A549 (cell line): ENCODE results near the gene EXOC6. TPM values are rescaled to one million over a fixed set of nuclear protein-coding genes. Genes with fewer than 3 reads are reported as not detected.

ENCODE experiments used
- ATAC-seq, 2 experiments: fragments of 200-7000 bp in 1 of 2; fragments of >200 bp in 1 of 2; cut with Nextera tagmentation in 1 of 2; cut with Tn5 transposase in 1 of 2; 3 replicates each; pipeline versions ENCODE4 v1.8.0 to v1.9.1; 2018 to 2020; ENCODE audit warnings: mild to moderate bottlenecking in 1 of 2, moderate library complexity in 1 of 2
- CTCF ChIA-PET: fragments of 300-600 bp; sonication (Branson Sonifier 250); formaldehyde crosslinking; extraction: SDS; loops from one replicate; lab custom pipeline; 2021; ENCODE audit warnings: antibody characterized with exemption, inconsistent platforms; lab: Yijun Ruan, JAX
- POLR2A ChIA-PET: fragments of 350-600 bp; formaldehyde crosslinking; extraction: SDS; loops from one replicate; lab custom pipeline; 2021; ENCODE audit warnings: antibody characterized with exemption, inconsistent platforms; lab: Yijun Ruan, JAX
- DNase-seq, 2 experiments: peaks; one replicate each; pipeline versions ENCODE4 v3.0.0 to v3.0.0-alpha.2; 2011 to 2016; ENCODE audit warnings: low read depth in 1 of 2, low spot score in 1 of 2
- FAIRE-seq: peaks from 2 replicates; lab custom pipeline; 2011; peaks lifted over from hg19 to GRCh38; lab: Jason Lieb, UNC
- H3K27ac ChIP-seq, 2 experiments: fragments of >200 bp; sonication (Bioruptor Twin); formaldehyde crosslinking; 3 replicates each; pipeline ENCODE4 v1.5.1; 2016 to 2017
- H3K4me1 ChIP-seq: fragments of >200 bp; sonication (Bioruptor Twin); formaldehyde crosslinking; 3 replicates; pipeline ENCODE4 v1.6.1; 2016
- H3K4me2 ChIP-seq: fragments of >200 bp; sonication (Bioruptor Twin); formaldehyde crosslinking; 3 replicates; pipeline ENCODE4 v1.6.1; 2016
- H3K4me3 ChIP-seq: fragments of >200 bp; sonication (Bioruptor Twin); formaldehyde crosslinking; 3 replicates; pipeline ENCODE4 v1.5.1; 2016
- H3K9me3 ChIP-seq: fragments of >200 bp; sonication (Bioruptor Twin); formaldehyde crosslinking; 3 replicates; pipeline ENCODE4 v1.6.1; 2016
- ATOH8 ChIP-seq: fragments of 250-450 bp; sonication (Bioruptor Pico); IDR thresholded peaks from 2 replicates; pipeline ENCODE4 v1.5.0; 2020; ENCODE audit warnings: low read depth, mild to moderate bottlenecking, moderate library complexity
- BHLHE40 ChIP-seq: IDR thresholded peaks from 2 replicates; pipeline ENCODE4 v1.6.1; 2012; ENCODE audit warnings: low read depth, low read length, inconsistent platforms
- CHD2 ChIP-seq: fragments of 150-350 bp; IDR thresholded peaks from 2 replicates; pipeline ENCODE4 v1.6.1; 2014; ENCODE audit warnings: low read length; ENCODE audit not compliant: partially characterized antibody
- E2F6 ChIP-seq: IDR thresholded peaks from 2 replicates; pipeline ENCODE4 v1.6.1; 2012; ENCODE audit warnings: low read depth, borderline replicate concordance
- EHF ChIP-seq: fragments of 250-450 bp; sonication (Bioruptor Pico); IDR thresholded peaks from 2 replicates; pipeline ENCODE4 v1.5.0; 2020; ENCODE audit warnings: mild to moderate bottlenecking
- FOSB ChIP-seq: fragments of 250-450 bp; sonication (Bioruptor Pico); IDR thresholded peaks from 2 replicates; pipeline ENCODE4 v1.5.0; 2020; ENCODE audit warnings: mild to moderate bottlenecking, moderate library complexity
- GATA3 ChIP-seq: IDR thresholded peaks from 2 replicates; pipeline ENCODE4 v1.6.1; 2012; ENCODE audit warnings: borderline replicate concordance
- HEYL ChIP-seq: fragments of 250-450 bp; sonication (Bioruptor Pico); IDR thresholded peaks from 2 replicates; pipeline ENCODE4 v1.8.0; 2021; ENCODE audit warnings: mild to moderate bottlenecking, moderate library complexity
- HOXB5 ChIP-seq: fragments of 250-450 bp; sonication (Bioruptor Pico); IDR thresholded peaks from 2 replicates; pipeline ENCODE4 v1.5.0; 2020; ENCODE audit warnings: mild to moderate bottlenecking, moderate library complexity
- JUN ChIP-seq, 2 experiments: fragments of >200 bp; sonication (Bioruptor Twin); formaldehyde crosslinking; IDR thresholded peaks; 2 replicates in 1 of 2; 3 replicates in 1 of 2; pipeline ENCODE4 v1.6.1; 2016 to 2017
- KDM5A ChIP-seq: fragments of 200-600 bp; sonication (generic); IDR thresholded peaks from 2 replicates; pipeline ENCODE4 v1.6.1; 2016; ENCODE audit warnings: antibody characterized with exemption, mild to moderate bottlenecking
- MAFK ChIP-seq: fragments of 450-650 bp; IDR thresholded peaks from 2 replicates; pipeline ENCODE4 v1.6.1; 2014; ENCODE audit not compliant: partially characterized antibody
- MAX ChIP-seq: IDR thresholded peaks from 2 replicates; pipeline ENCODE4 v1.6.1; 2012
- MAZ ChIP-seq: fragments of 150-350 bp; IDR thresholded peaks from 2 replicates; pipeline ENCODE4 v1.6.1; 2014; ENCODE audit warnings: antibody characterized with exemption, low read depth, low read length, borderline replicate concordance
- MYC ChIP-seq: IDR thresholded peaks from 2 replicates; pipeline ENCODE4 v1.6.1; 2012; ENCODE audit warnings: mild to moderate bottlenecking, inconsistent platforms, low read length, improper control_type of control experiment, borderline replicate concordance
- POLR2AphosphoS2 ChIP-seq: conservative IDR thresholded peaks from 2 replicates; pipeline ENCODE4 v1.6.1; 2012; ENCODE audit warnings: low read length, improper control_type of control experiment, inconsistent platforms
- RAD21 ChIP-seq, 2 experiments: fragments of >200 bp in 1 of 2; sonication (Bioruptor Twin) in 1 of 2; formaldehyde crosslinking in 1 of 2; IDR thresholded peaks in 1 of 2; conservative IDR thresholded peaks in 1 of 2; 2 replicates in 1 of 2; 3 replicates in 1 of 2; pipeline ENCODE4 v1.6.1; 2012 to 2018; ENCODE audit warnings: inconsistent platforms in 1 of 2
- USF2 ChIP-seq: fragments of 450-650 bp; IDR thresholded peaks from 2 replicates; pipeline ENCODE4 v1.6.1; 2014; ENCODE audit warnings: antibody characterized with exemption
- ZNF302 ChIP-seq: fragments of 250-450 bp; sonication (Bioruptor Pico); IDR thresholded peaks from 2 replicates; pipeline ENCODE4 v1.9.0; 2021; ENCODE audit warnings: inconsistent platforms, mild to moderate bottlenecking, moderate library complexity
- WGBS: methylation state at CpG from one replicate; pipeline ENCODE4 v1.1.6; 2017; ENCODE audit errors: missing lambda C conversion rate; 5-methylcytosine and 5-hydroxymethylcytosine counted together
- polyA plus RNA-seq, 4 experiments: library from polyadenylated mRNA; depleted of rRNA in 3 of 4; stranded (reverse); fragments of >200 nt; fragmentation: RNase III in 1 of 4; extraction: RNeasy Plus Mini Kit Qiagen cat#74134 plus additional on column Dnase treatment in 1 of 4; gene quantifications; 2 replicates in 3 of 4; 3 replicates in 1 of 4; pipeline ENCODE4 v1.2.3, GENCODE V29; 2011 to 2017

Gene EXOC6
- polyA plus RNA-seq, 2 of the 4 experiments (the other 2 are of a cell fraction), result 16.8 to 48.5 TPM

GRCh38 chr10:93015722-93016121 is 167.4 kb downstream of the EXOC6 start:
- ATAC-seq (no peak), DNase-seq (no peak), FAIRE-seq (no peak)
- 82% methylated on average over 3 of the region's 3 CpGs for WGBS
- Histone ChIP-seq H3K4me2 (no peak overlapping the region), H3K4me3 (no peak overlapping the region), H3K27ac (no peak overlapping the region), H3K9me3 (no peaks in the 10 kb centered on the region), H3K4me1 (peaks cover 3% of the 10 kb centered on the region; the same call in 1 of the 3 replicates)
- TF ChIP-seq POLR2AphosphoS2, result no peak
- ChIA-PET POLR2A (no interaction called here), CTCF (no interaction called here)

- FAIRE-seq, result no peak
- CTCF ChIA-PET, result interaction anchor here (1.3 kb wide), 1 partner anchor 16 kb away, joined by 3 read pairs; no protein-coding TSS in a partner anchor
Observed at GRCh38 chr10:93023013-93023650, 174.8 kb downstream of the EXOC6 start.

GRCh38 chr10:93026072-93026471 is 177.8 kb downstream of the EXOC6 start:
- no peak for FAIRE-seq
- H3K9me3 ChIP-seq, result no peaks in the 10 kb centered on the region
- no peak overlapping the region for H3K4me3 ChIP-seq
- peaks cover 34% of the 10 kb centered on the region for H3K4me1 ChIP-seq
- H3K27ac ChIP-seq, result 0 out of 6 replicates have a peak overlapping the region, but pooled peaks of 1 of the 2 experiments have one; percentile 24
- no peak for DNase-seq
- ChIA-PET CTCF (interaction anchor here (0.8 to 1.6 kb wide), 2 partner anchors 20 to 54 kb away, joined by 3 to 6 read pairs; no protein-coding TSS in a partner anchor), POLR2A (no interaction called here)
- H3K4me2 ChIP-seq, result no peak overlapping the region
- ATAC-seq, result no peak
- WGBS, result 52% methylated on average over 2 of the region's 2 CpGs
- TF ChIP-seq CHD2, result no peak
- peak; percentile 91 for TF ChIP-seq MAFK
- no peak for TF ChIP-seq BHLHE40

More at GRCh38 chr10:93023013-93023650, 174.8 kb downstream of the EXOC6 start:
- Histone ChIP-seq H3K27ac (no peak overlapping the region), H3K9me3 (no peaks in the 10 kb centered on the region), H3K4me2 (no peak overlapping the region), H3K4me3 (no peak overlapping the region), H3K4me1 (peaks cover 7% of the 10 kb centered on the region)
- ATAC-seq, result no peak
- WGBS, result 91% methylated on average over 4 of the region's 4 CpGs
- no peak for DNase-seq
- TF ChIP-seq MAX (no peak), HEYL (CRISPR knock-in tag) (no peak), RAD21 (conservative IDR thresholded peaks at IDR 0.05 in 1 of 2, IDR thresholded peaks at IDR 0.05 in 1 of 2) (no peak), MYC (no peak), FOSB (CRISPR knock-in tag) (no peak), GATA3 (no peak), USF2 (no peak), MAZ (no peak), HOXB5 (CRISPR knock-in tag) (no peak), E2F6 (no peak), ZNF302 (CRISPR knock-in tag) (no peak), EHF (CRISPR knock-in tag) (no peak), JUN (IDR thresholded peaks at IDR 0.05) (no peak), KDM5A (no peak), ATOH8 (CRISPR knock-in tag) (no peak)
- TF ChIP-seq, all 56 proteins: peak for 0
- POLR2A ChIA-PET, result no interaction called here
